ENCODE data around the gene STX3. TPM values are rescaled to one million over a fixed set of nuclear protein-coding genes. Genes with fewer than 3 reads are reported as not detected.

The STX3 gene
- total RNA-seq, 1 donor: 17.9 TPM

DNA sequence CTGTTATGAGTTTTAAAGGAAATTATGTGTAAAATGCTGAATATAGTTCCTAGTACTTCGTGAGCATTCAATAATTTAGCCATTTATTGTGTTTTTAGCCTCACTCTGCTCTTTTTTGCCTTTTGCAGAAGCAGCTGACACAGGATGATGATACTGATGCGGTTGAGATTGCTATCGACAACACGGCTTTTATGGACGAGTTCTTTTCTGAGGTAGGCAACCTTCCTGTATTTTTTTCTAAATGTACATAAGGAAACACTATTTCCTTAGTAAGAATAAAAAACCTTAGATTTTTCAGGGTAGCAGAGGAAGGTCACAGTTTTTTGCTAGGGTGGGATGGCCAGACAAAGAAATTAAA lies 17.9 kb downstream of the STX3 start:
- no peak for TF ChIP-seq CTCF (IDR thresholded peaks at IDR 0.05; ENCODE audit: insufficient read depth, low read length)
- DNase-seq (ENCODE audit: low read depth): no peak

DNA sequence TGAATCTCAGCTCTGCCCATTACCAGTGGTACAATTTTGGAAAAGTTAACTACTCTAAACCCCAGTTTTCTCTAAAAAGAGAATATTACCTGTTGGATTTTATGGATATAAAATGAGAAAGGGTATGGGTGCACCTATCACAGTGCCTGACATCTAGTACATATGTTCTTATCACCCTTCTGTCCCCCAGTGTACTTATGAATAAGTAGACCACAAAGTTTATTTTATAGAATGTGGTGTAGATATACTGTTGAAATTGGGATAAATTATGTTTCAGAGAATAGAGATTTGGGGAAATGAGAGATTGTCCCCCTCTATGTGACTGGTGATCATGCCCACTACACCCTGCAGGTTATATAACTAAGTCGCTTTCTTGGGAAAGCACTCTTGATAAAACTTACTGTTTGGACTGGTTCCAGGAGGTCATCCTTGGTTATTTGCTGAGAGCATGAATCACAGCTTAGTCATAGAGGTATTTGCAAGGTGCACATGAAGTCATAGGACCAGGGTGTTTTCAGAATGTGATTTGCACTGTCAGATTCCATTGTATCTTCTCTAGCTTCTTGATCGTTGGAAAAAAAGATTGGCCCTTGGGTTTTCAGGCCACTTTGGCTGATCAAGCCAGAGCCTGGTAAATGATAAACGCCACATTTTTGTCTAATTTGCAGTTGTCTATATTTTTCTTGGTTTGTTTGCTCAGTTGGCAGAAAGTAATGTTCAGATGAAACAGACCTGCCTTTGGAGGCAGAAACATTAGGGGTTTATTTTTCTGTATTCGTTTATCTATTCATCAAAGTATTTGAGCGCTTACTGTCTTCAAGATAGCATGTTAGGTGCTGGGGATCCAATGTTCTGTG lies 21.3 kb downstream of the STX3 start:
- TF ChIP-seq CTCF (IDR thresholded peaks at IDR 0.05; ENCODE audit: insufficient read depth, low read length): no peak
- peak; percentile 39 for DNase-seq (ENCODE audit: low read depth)
- no peak overlapping the region for H3K4me3 ChIP-seq (ENCODE audit: low read depth, low read length)

More for the DNA sequence above, 17.9 kb downstream of the STX3 start:
- H3K4me3 ChIP-seq (ENCODE audit: low read depth, low read length): no peak overlapping the region

DNA sequence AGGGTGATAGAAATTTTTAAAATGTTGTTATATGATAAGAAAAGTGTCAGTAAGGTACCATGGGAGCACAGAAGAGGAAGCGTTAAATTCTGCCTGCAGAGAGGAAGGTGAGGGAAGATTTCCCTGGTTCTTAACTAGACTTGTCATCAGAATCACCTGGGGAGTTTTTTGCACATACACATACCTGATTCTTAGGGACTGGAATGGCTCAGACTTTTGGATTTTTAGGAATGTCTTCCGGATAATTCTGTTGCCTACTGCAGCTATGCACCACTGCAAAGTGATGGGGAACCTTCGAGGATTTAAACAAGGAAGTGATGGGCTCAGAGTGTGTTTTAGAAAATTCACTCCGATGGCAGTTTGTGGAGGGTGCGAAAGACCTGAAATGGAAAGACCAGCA lies 21.9 kb downstream of the STX3 start:
- no peak for TF ChIP-seq CTCF (IDR thresholded peaks at IDR 0.05; ENCODE audit: insufficient read depth, low read length)
- DNase-seq (ENCODE audit: low read depth): no peak
- H3K4me3 ChIP-seq (ENCODE audit: low read depth, low read length): no peak overlapping the region

DNA sequence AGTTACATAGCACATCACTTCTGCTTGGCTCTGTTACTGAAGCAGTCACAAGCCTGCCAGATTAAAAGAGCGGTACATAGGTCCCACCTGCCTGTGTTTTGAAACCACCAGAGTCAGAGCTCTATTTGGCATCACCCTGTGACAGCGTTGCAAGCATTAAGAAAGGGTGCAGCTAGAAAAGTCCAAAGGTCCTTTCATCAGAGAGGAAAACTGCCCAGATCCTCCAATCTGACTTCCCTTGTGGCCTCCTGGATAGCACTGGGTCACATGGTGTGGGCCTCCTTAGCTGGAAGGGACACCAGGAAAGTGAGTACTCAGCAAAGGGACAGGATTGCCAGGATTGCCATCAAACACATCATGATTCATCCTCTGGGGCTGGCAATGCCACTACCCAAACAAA lies 22.9 kb downstream of the STX3 start:
- no peak overlapping the region for H3K4me3 ChIP-seq (ENCODE audit: low read depth, low read length)
- no peak for TF ChIP-seq CTCF (IDR thresholded peaks at IDR 0.05; ENCODE audit: insufficient read depth, low read length)
- no peak for DNase-seq (ENCODE audit: low read depth)

DNA sequence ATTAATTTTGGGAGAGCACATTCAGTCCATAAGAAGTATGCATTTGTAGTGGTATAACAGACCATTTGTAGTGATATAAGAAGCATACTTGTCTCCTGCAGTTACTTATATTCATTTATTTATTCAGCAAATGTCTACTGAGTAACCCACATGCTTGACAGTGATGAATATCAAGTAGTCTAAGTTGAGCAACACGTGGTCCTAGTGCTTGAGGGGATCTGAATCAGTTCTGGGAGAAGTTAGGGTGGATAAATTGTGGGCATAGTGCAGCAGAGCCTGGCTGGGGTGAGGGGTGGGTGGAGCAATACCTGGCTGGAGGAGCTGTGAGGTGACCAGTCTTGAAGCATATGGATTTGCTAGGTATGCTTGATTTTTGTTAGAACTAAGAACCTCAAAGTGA lies 24.3 kb downstream of the STX3 start:
- no peak overlapping the region for H3K4me3 ChIP-seq (ENCODE audit: low read depth, low read length)
- no peak for DNase-seq (ENCODE audit: low read depth)
- no peak for TF ChIP-seq CTCF (IDR thresholded peaks at IDR 0.05; ENCODE audit: insufficient read depth, low read length)

- H3K4me3 ChIP-seq (ENCODE audit: low read depth, low read length): no peak overlapping the region
- no peak for DNase-seq (ENCODE audit: low read depth)
- TF ChIP-seq CTCF (IDR thresholded peaks at IDR 0.05; ENCODE audit: insufficient read depth, low read length): no peak
Measured at GRCh38 chr11:59782080-59782479, 26.9 kb downstream of the STX3 start.
